ENCODE results near the gene AHNAK2. TPM values are rescaled to one million over a fixed set of nuclear protein-coding genes. Genes with fewer than 3 reads are reported as not detected.
"Not testable (repeated sequence)": the region's sequence is repeated elsewhere in the genome, so short reads cannot be mapped to it uniquely, and the experiment has no call there.

Gene AHNAK2
- total RNA-seq, 1 donor from 2014 or later, result 2.0 TPM

- Mint-ChIP-seq H3K4me3 (no peak overlapping the region), H3K4me1 (ENCODE audit: unreplicated experiment) (peaks cover 7% of the 10 kb centered on the region), H3K27me3 (peaks cover 47% of the 10 kb centered on the region)
Observed at GRCh38 chr14:104912053-104912452, 66.1 kb downstream of the AHNAK2 start.

DNA sequence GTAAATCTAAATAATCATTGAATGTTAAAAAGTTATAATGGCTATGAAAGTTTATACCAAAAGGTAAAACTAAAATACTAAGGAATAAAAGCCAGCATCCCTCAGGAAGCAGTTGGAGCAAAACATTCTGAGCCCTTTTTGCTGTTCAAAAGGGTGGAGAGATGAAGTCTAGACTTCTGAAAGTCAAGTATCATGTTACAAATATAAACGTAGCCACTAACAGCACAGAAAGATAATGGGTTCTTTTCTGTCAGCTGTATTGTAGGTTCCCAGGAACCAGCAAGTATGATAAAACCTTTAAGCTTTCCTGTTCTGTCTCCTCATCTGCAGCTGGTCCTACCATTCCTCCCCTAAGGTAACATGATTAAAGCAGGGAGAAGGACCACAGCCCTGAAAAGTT lies 69.9 kb downstream of the AHNAK2 start:
- no peak overlapping the region for H3K27ac Mint-ChIP-seq
- H3K4me1 Mint-ChIP-seq (ENCODE audit: unreplicated experiment), result peaks cover 18% of the 10 kb centered on the region
- H3K4me3 Mint-ChIP-seq, result no peak overlapping the region
- no peaks in the 10 kb centered on the region for H3K36me3 Mint-ChIP-seq
- no peak for TF ChIP-seq CTCF (conservative IDR thresholded peaks at IDR 0.05)
- peaks cover 9% of the 10 kb centered on the region for H3K9me3 Mint-ChIP-seq
- H3K27me3 Mint-ChIP-seq, result peaks cover 36% of the 10 kb centered on the region
- no peak for DNase-seq (ENCODE audit: extremely low spot score, unreplicated experiment)

More at GRCh38 chr14:104912053-104912452, 66.1 kb downstream of the AHNAK2 start:
- Mint-ChIP-seq H3K27ac (no peak overlapping the region), H3K36me3 (no peaks in the 10 kb centered on the region), H3K9me3 (peaks cover 9% of the 10 kb centered on the region)
- no peak for TF ChIP-seq CTCF (conservative IDR thresholded peaks at IDR 0.05)
- no peak for DNase-seq (ENCODE audit: extremely low spot score, unreplicated experiment)

DNA sequence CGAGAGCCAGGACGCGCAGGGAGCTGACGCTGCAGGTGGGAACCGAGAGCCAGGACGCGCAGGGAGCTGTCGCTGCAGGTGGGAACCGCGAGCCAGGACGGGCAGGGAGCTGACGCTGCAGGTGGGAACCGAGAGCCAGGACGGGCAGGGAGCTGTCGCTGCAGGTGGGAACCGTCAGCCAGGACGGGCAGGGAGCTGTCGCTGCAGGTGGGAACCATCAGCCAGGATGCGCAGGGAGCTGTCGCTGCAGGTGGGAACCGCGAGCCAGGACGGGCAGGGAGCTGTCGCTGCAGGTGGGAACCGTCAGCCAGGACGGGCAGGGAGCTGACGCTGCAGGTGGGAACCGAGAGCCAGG lies 72.6 kb downstream of the AHNAK2 start:
- H3K9me3 Mint-ChIP-seq; H3K36me3 Mint-ChIP-seq; H3K27ac Mint-ChIP-seq; H3K4me3 Mint-ChIP-seq; DNase-seq (ENCODE audit: extremely low spot score, unreplicated experiment): not testable (repeated sequence)
- peaks cover 39% of the 10 kb centered on the region for H3K27me3 Mint-ChIP-seq
- H3K4me1 Mint-ChIP-seq (ENCODE audit: unreplicated experiment), result peaks cover 18% of the 10 kb centered on the region

DNA sequence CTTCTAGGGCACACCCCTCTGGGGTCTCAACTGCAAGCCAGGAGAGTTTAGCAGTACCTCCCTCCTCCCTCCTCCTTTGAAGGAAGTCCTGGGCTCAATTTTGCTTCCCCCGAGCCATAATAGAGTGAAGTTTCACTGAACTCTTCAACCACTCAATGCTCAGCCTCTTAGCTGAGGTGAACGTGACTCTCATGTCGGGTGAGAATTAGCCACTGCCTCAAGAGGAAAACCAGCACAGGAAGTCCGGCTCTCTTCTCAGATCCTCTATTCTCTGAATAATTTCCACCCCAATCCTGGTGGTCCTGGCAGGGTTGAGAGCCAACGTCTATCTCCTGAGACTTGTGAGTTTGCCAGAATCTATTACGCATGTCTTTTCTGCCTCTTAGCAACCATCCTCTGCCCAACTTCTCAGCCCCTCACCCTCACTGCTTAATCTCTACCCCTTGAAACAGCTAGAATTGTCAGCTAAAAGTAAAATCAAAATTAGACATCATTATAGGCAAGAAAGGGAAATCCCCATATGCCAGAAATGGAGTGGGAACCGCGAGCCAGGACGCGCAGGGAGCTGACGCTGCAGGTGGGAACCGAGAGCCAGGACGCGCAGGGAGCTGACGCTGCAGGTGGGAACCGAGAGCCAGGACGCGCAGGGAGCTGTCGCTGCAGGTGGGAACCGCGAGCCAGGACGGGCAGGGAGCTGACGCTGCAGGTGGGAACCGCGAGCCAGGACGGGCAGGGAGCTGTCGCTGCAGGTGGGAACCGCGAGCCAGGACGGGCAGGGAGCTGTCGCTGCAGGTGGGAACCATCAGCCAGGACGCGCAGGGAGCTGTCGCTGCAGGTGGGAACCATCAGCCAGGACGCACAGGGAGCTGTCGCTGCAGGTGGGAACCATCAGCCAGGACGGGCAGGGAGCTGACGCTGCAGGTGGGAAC lies 73.3 kb downstream of the AHNAK2 start:
- H3K9me3 Mint-ChIP-seq; H3K36me3 Mint-ChIP-seq; H3K4me3 Mint-ChIP-seq; DNase-seq (ENCODE audit: extremely low spot score, unreplicated experiment); H3K27ac Mint-ChIP-seq: not testable (repeated sequence)
- H3K27me3 Mint-ChIP-seq, result peaks cover 43% of the 10 kb centered on the region
- H3K4me1 Mint-ChIP-seq (ENCODE audit: unreplicated experiment), result peaks cover 18% of the 10 kb centered on the region

DNA sequence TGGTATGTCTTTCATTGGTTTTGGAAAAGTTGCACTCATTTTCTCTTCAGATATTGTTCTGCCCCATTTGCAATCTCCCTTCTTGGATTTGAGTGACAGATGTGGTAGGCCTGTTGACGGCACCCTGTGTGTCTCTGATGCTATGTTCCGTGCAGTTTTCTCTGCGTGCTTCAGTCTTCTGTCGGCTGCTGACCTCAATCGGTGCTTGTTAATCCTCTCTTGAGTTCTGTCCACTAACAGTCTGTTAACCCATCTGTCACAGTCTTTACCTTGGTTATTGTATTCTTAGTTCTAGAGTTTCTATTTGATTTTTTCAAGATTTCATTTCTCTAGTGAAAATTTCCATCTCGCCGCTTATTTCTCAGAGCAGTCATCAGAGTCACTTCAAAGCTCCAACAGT lies 74.2 kb downstream of the AHNAK2 start:
- no peaks in the 10 kb centered on the region for H3K9me3 Mint-ChIP-seq
- peaks cover 42% of the 10 kb centered on the region for H3K27me3 Mint-ChIP-seq
- TF ChIP-seq CTCF (conservative IDR thresholded peaks at IDR 0.05), result no peak

GRCh38 chr14:104900639-104901512 lies 77.3 kb downstream of the AHNAK2 start:
- no peak overlapping the region for H3K4me3 Mint-ChIP-seq
- H3K27me3 Mint-ChIP-seq, result peaks cover 29% of the 10 kb centered on the region
- peaks cover 17% of the 10 kb centered on the region for H3K4me1 Mint-ChIP-seq (ENCODE audit: unreplicated experiment)
- H3K9me3 Mint-ChIP-seq, result no peaks in the 10 kb centered on the region
- H3K36me3 Mint-ChIP-seq, result no peaks in the 10 kb centered on the region
- DNase-seq (ENCODE audit: extremely low spot score, unreplicated experiment), result no peak
- H3K27ac Mint-ChIP-seq, result no peak overlapping the region
- TF ChIP-seq CTCF (conservative IDR thresholded peaks at IDR 0.05), result no peak

More for the DNA sequence above, 74.2 kb downstream of the AHNAK2 start:
- Mint-ChIP-seq H3K27ac (no peak overlapping the region), H3K36me3 (no peaks in the 10 kb centered on the region), H3K4me3 (no peak overlapping the region), H3K4me1 (ENCODE audit: unreplicated experiment) (peaks cover 18% of the 10 kb centered on the region)
- no peak for DNase-seq (ENCODE audit: extremely low spot score, unreplicated experiment)
